HCEC 1CT (cell line): ENCODE results near the gene PALM2AKAP2.
"Not testable (repeated sequence)": the region's sequence is repeated elsewhere in the genome, so short reads cannot be mapped to it uniquely, and the experiment has no call there.

ENCODE experiments used
- DNase-seq: peaks from one replicate; pipeline ENCODE4 v3.0.0-alpha.2; 2017

The PALM2AKAP2 gene

GRCh38 chr9:109811876-109812275, 31.9 kb downstream of the PALM2AKAP2 start:
- DNase-seq = no peak

- DNase-seq = no peak
Observed at GRCh38 chr9:109812331-109812730, 32.3 kb downstream of the PALM2AKAP2 start.

GRCh38 chr9:109812818-109813281, 32.9 kb downstream of the PALM2AKAP2 start:
- DNase-seq = no peak

DNA sequence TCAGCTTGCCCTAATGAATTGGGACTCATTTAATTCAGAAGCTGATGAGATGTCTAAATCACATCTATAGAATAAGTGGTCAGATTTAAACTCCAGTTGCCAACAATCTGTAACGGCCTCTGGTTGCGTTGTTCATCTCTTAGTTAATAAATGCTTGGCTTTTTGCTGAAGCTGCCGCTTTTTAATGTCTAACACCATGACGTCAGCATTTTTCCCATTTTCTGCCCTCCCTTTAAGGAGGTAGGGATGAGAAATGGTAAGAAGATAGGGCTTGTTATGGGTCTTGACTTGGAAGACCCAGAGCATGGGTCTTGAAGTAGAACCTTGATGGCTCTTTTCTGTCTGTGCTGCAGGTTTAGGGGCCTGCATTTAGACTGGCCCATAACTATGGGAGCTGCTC, 33.3 kb downstream of the PALM2AKAP2 start:
- no peak for DNase-seq

DNA sequence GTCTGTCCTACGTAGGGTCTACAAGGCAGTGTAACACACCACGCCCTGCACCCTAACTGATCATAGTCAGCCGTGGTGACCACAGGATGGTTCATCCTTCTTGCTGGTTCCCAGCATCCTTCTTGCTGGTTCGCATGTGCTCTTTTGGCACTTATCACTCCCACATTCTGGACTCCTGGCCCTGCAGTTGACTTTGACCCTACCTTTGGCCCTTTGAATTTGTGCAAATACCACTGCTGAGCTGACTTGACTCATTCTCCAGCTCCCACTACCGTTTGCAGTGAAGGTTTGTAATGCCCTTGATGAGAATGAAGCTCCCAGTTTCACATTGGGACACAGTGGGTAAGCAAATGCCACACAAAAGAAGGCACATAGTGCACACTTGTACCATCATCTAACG, 33.8 kb downstream of the PALM2AKAP2 start:
- DNase-seq = no peak

DNA sequence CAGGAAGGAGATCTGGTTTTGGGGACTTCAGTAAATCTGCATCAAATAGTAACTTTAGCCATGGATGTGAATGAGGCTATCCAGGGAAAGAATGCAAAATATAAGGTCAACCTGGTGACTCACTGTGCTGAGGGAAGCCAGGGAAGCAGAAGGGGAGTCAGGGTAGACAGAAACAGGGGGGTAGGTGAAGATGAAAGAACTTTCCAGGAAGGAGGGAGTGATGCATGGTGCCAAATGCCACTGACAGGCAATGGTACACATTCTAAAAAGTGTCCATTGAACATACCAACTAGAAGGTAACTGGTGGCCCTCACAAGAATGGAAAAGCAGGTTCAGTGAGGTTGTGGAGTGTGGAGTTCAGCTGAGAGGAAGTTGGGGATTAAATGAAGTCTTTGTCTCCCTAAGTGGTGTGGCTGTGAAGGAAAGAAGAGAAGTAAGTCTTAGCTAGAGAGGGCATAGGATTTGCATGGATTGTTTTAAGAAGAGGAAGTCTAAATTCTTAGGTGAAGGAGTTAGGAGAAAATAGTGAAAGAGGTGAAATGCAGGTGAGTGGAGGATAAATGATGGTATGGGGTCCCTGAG, 35.5 kb downstream of the PALM2AKAP2 start:
- DNase-seq = peak; percentile 72

- peak; percentile 99 for DNase-seq
Observed at GRCh38 chr9:109816490-109816889, 36.5 kb downstream of the PALM2AKAP2 start.

- DNase-seq = peak; percentile 83
Observed at GRCh38 chr9:109817146-109817845, 37.3 kb downstream of the PALM2AKAP2 start.

GRCh38 chr9:109817846-109818472, 38.0 kb downstream of the PALM2AKAP2 start:
- peak; percentile 94 for DNase-seq

DNA sequence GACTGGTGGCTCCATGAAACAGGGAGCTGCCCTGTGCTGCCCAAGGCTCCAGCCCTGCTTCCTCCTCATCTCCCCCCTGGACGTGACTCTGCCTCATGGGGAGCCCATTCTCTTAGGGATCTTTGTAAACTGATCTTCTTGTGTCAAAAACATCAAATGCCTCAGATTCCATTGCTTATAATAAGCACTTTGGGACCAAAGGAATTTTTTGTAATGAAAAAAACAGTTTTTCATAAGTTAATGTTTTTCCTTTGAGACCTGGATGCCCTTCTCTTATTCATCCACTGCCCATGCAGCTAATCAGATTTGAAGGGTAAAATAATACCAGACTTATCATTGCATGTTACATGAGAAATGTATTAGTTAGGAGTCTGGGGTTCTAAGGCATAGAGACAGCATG, 41.7 kb downstream of the PALM2AKAP2 start:
- DNase-seq = peak; percentile 28

- DNase-seq = not testable (repeated sequence)
Observed at GRCh38 chr9:109825383-109825782, 45.4 kb downstream of the PALM2AKAP2 start.

DNA sequence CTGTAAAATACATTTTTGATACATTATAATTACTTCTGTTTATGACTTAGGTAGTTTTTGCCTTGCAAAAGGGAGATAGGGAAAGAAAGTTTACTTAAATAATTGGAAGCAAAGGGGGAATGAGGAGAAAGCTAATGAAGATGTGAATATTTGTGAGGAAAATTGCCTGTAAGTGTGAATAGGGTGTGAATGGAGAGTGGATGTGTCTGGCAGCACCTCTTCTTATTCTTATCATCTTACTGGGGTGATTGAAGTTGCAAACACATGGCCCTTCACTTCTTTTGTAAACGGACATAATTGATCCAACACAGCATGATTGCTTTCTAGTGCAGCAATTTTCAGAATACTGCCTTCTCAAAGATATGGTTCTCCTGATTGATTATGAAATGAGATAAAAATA, 46.6 kb downstream of the PALM2AKAP2 start:
- no peak for DNase-seq

DNA sequence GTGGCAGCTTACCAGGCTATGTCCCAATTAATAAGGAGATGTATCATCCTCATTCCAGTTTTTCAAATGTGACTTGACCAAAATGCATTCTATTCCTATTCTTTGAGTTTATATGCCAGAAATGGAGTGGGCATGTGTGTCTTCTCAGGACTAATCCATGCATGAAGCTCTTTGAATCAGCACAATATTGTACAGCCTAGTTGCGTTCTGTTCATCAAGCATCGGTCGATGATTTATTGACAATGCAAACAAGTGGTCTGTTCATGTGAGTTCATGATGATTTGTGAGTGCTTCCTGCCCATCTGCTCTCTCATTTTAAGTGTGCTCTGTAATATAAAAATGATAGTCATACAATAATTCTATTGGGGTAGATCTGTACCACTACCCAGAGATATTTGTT, 48.3 kb downstream of the PALM2AKAP2 start:
- no peak for DNase-seq
